KMS-11 (cell line): ENCODE measurements around the gene NFATC2.

Source experiments
- H2AFZ ChIP-seq: fragments of 200-600 bp; sonication (generic); 2 replicates; pipeline ENCODE4 v1.6.1; 2016; ENCODE audit warnings: antibody characterized with exemption, mixed run types, low read depth
- H3K27ac ChIP-seq: fragments of 200-600 bp; sonication (generic); 2 replicates; pipeline ENCODE4 v1.6.1; 2016; ENCODE audit warnings: mild to moderate bottlenecking, mixed run types
- H3K27me3 ChIP-seq: fragments of 200-600 bp; sonication (generic); 2 replicates; pipeline ENCODE4 v1.6.1; 2017; ENCODE audit warnings: mild to moderate bottlenecking, low read depth, mixed run types, moderate library complexity; ENCODE audit not compliant: insufficient read depth
- H3K36me3 ChIP-seq: fragments of 200-600 bp; sonication (generic); 2 replicates; pipeline ENCODE4 v1.6.1; 2017; ENCODE audit warnings: mild to moderate bottlenecking, mixed run types; ENCODE audit not compliant: insufficient read depth
- H3K4me1 ChIP-seq: fragments of 200-600 bp; sonication (generic); 2 replicates; pipeline ENCODE4 v1.6.1; 2016; ENCODE audit warnings: mild to moderate bottlenecking, low read depth, mixed run types; ENCODE audit not compliant: poor library complexity, severe bottlenecking
- H3K4me2 ChIP-seq: fragments of 200-600 bp; sonication (generic); 2 replicates; pipeline ENCODE4 v1.7.0; 2016; ENCODE audit warnings: mild to moderate bottlenecking, mixed run types
- H3K4me3 ChIP-seq: fragments of 200-600 bp; sonication (generic); IDR thresholded peaks from 2 replicates; pipeline ENCODE4 v1.6.1; 2017; ENCODE audit warnings: low read depth, low read length, mixed read lengths; ENCODE audit not compliant: insufficient read depth
- H3K79me2 ChIP-seq: fragments of 200-600 bp; sonication (generic); 2 replicates; pipeline ENCODE4 v1.6.1; 2016; ENCODE audit warnings: low read depth, mixed run types; ENCODE audit not compliant: insufficient read depth
- H3K9ac ChIP-seq: fragments of 200-600 bp; sonication (generic); 2 replicates; pipeline ENCODE4 v1.6.1; 2016; ENCODE audit warnings: mild to moderate bottlenecking, mixed run types
- H4K20me1 ChIP-seq: fragments of 200-600 bp; sonication (generic); 2 replicates; pipeline ENCODE4 v1.6.1; 2016; ENCODE audit warnings: mild to moderate bottlenecking, mixed run types; ENCODE audit not compliant: insufficient read depth
- CTCF ChIP-seq: fragments of 200-600 bp; sonication (generic); conservative IDR thresholded peaks from 2 replicates; pipeline ENCODE4 v1.6.1; 2017; ENCODE audit warnings: low read depth, mild to moderate bottlenecking, antibody characterized with exemption, low read length, moderate library complexity, mixed read lengths

The NFATC2 gene

GRCh38 chr20:51508780-51509179 is 33.7 kb downstream of the NFATC2 start:
- Histone ChIP-seq H4K20me1 (no peaks in the 10 kb centered on the region; the same call in 1 of the 2 replicates), H3K4me3 (no peak overlapping the region), H3K4me1 (no peaks in the 10 kb centered on the region), H3K27ac (no peak overlapping the region), H2AFZ (no peak overlapping the region), H3K4me2 (no peak overlapping the region), H3K79me2 (peaks cover 4% of the 10 kb centered on the region; the same call in 1 of the 2 replicates), H3K36me3 (0 out of 2 replicates have a peak, but pooled peaks cover 3% of the 10 kb centered on the region), H3K9ac (no peak overlapping the region), H3K27me3 (no peaks in the 10 kb centered on the region)
- no peak for TF ChIP-seq CTCF

GRCh38 chr20:51508158-51508557 is 34.4 kb downstream of the NFATC2 start:
- no peak overlapping the region for H3K4me2 ChIP-seq
- H3K27ac ChIP-seq, result no peak overlapping the region
- no peaks in the 10 kb centered on the region for H3K27me3 ChIP-seq
- H3K4me3 ChIP-seq, result no peak overlapping the region
- H3K36me3 ChIP-seq, result 0 out of 2 replicates have a peak, but pooled peaks cover 3% of the 10 kb centered on the region
- no peaks in the 10 kb centered on the region for H3K4me1 ChIP-seq
- no peak overlapping the region for H2AFZ ChIP-seq
- H3K79me2 ChIP-seq, result no peaks in the 10 kb centered on the region
- no peaks in the 10 kb centered on the region; the same call in 1 of the 2 replicates for H4K20me1 ChIP-seq
- TF ChIP-seq CTCF, result no peak
- no peak overlapping the region for H3K9ac ChIP-seq

GRCh38 chr20:51507216-51508036 is 35.1 kb downstream of the NFATC2 start:
- no peaks in the 10 kb centered on the region; the same call in 1 of the 2 replicates for H4K20me1 ChIP-seq
- H3K4me3 ChIP-seq, result no peak overlapping the region
- H2AFZ ChIP-seq, result no peak overlapping the region
- H3K36me3 ChIP-seq, result 0 out of 2 replicates have a peak, but pooled peaks cover 3% of the 10 kb centered on the region
- no peak overlapping the region for H3K27ac ChIP-seq
- TF ChIP-seq CTCF, result no peak
- H3K4me1 ChIP-seq, result no peaks in the 10 kb centered on the region
- no peak overlapping the region for H3K9ac ChIP-seq
- no peaks in the 10 kb centered on the region for H3K27me3 ChIP-seq
- H3K4me2 ChIP-seq, result no peak overlapping the region
- H3K79me2 ChIP-seq, result no peaks in the 10 kb centered on the region

GRCh38 chr20:51506527-51507215 is 35.8 kb downstream of the NFATC2 start:
- Histone ChIP-seq H3K27me3 (no peaks in the 10 kb centered on the region), H3K36me3 (no peaks in the 10 kb centered on the region), H3K27ac (no peak overlapping the region), H2AFZ (no peak overlapping the region), H4K20me1 (no peaks in the 10 kb centered on the region; the same call in 1 of the 2 replicates), H3K4me2 (no peak overlapping the region), H3K9ac (no peak overlapping the region), H3K4me3 (no peak overlapping the region), H3K4me1 (no peaks in the 10 kb centered on the region), H3K79me2 (no peaks in the 10 kb centered on the region)
- no peak for TF ChIP-seq CTCF
